KOPT-K1 (cell line): ENCODE results near the gene SPPL2B.

ENCODE experiments used
- H3K27ac ChIP-seq: fragments of 200-600 bp; sonication (generic); 2 replicates; pipeline ENCODE4 v1.5.1; 2016; ENCODE audit warnings: antibody characterized with exemption, mild to moderate bottlenecking, low read depth, low read length; ENCODE audit not compliant: poor library complexity, severe bottlenecking
- H3K36me3 ChIP-seq: fragments of 200-600 bp; sonication (generic); 2 replicates; pipeline ENCODE4 v1.5.1; 2017; ENCODE audit warnings: antibody characterized with exemption, mild to moderate bottlenecking, low read length, moderate library complexity; ENCODE audit not compliant: insufficient read depth
- H3K9me3 ChIP-seq: fragments of 200-600 bp; sonication (generic); 2 replicates; pipeline ENCODE4 v1.5.1; 2017; ENCODE audit warnings: antibody characterized with exemption, low read length, mild to moderate bottlenecking; ENCODE audit not compliant: insufficient read depth, poor library complexity, severe bottlenecking

SPPL2B gene

DNA sequence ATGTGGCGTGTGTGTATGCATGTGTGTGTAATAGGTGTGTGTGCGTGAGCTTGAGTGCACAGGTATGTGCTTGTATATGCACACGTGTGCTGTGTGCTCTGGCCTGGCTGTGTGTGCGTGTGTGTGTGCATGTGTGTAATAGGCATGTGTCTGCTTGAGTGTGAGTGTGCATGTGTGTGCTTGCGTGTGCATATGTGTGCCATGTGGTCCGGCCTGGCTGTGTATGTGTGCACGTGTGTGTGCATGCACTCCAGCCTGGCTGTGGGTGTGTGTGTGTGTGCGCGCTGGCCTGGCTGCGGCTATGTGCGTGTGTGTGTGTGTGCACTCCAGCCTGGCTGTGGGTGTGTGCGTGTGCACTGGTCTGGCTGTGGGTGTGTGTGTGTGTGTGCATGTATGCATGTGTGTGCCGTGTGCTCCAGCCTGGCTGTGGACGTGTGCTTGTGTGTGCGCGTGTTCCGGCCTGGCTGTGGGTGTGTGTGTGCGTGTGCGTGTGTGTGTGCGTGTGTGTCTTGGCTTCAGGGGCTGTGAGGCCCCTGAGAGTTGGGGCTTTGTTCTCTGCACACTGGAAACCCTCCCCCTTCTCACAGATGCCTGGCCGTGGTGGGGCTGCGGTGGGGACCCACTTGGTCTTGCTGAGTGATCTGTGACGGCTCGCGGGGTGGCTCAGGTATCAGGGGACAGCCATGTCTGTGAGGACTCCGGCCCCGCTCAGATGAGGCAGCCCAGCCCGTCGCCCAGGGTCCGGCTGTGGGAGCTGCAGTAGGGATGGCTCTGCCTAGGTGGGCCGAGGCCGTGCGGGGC is 8.2 kb downstream of the SPPL2B start:
- Histone ChIP-seq H3K36me3 (peaks cover 30% of the 10 kb centered on the region), H3K27ac (no peak overlapping the region), H3K9me3 (no peaks in the 10 kb centered on the region)

DNA sequence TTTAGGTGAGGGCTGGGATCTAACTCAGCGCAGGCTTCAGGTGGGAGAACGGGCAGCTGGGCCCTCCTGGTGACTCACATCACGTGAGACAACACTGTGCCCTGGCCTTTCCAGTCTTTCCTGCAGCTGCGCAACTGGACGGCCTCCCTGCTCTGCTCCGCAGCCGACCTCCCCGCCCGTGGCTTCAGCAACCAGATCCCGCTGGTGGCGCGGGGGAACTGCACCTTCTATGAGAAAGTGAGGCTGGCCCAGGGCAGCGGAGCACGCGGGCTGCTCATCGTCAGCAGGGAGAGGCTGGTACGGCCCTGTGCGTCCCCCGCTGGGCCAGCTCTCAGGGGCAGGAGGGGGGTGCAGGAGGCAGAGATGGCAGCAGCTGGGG is 8.8 kb downstream of the SPPL2B start:
- Histone ChIP-seq H3K9me3 (no peaks in the 10 kb centered on the region), H3K36me3 (peaks cover 33% of the 10 kb centered on the region), H3K27ac (no peak overlapping the region)

DNA sequence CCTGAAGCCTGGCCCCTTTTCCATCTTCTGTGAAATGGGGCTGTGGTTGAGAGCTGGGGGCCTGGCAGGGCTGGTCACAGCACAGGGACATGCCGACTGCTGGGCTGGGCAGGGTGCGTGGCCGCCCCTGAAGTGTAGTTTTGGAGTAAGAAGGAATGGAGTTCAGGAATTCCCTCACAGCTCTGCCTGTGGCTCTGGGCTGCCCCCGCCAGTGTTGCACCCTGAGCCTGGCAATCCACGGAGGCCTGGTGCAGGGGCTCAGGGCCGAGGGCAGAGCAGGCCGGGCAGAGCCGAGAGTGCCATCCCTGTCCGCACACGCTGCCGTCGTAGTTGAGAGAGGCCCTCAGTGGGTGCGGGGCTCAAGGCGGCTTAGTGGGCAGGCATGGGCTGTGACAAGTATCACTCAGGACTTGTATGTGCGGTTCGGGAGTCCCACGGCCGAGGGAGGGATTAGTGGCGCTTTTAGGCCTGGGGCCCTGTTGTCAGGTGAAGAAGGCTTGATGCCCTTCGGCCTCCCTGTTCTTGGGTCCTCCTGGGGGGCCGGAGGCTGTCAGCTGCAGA is 9.7 kb downstream of the SPPL2B start:
- no peak overlapping the region for H3K27ac ChIP-seq
- H3K9me3 ChIP-seq: no peaks in the 10 kb centered on the region
- peaks cover 33% of the 10 kb centered on the region for H3K36me3 ChIP-seq

DNA sequence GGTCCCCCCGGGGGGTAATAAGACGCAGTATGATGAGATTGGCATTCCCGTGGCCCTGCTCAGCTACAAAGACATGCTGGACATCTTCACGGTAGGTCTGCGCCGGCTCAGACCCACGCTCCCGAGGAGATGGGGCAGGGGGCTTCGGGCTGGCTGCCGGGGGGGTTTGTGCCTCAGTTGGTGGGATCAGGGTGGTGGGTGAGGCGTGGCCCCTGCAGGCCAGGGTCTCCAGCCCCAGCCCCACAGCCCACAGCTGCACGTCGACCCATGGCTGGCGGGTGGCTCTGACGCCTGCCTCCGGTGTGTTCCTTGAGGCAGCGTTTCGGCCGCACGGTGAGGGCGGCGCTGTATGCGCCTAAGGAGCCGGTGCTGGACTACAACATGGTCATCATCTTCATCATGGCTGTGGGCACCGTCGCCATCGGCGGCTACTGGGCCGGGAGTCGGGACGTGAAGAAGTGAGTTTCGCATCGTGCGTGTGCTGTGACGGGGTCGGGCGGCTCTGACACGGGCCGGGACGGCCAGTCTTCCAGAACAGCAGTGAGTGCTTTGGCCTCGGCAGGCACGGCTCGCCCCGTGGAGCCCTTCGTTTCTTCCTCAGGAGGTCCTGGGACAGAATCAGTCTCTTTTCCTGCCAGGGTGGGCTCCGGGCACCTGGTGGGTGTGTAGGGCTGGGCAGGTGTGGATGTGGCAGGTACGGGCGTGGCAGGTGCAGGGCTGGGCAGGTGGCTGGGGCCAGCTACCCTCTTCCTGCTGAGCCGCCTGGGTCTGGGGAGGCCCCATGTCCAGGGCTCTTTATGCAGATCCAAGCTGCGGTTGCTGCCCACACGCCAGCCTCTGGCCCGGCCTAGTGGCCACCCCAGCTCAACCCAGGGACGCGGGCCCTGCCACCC is 10.5 kb downstream of the SPPL2B start:
- Histone ChIP-seq H3K36me3 (peaks cover 33% of the 10 kb centered on the region), H3K9me3 (no peaks in the 10 kb centered on the region), H3K27ac (no peak overlapping the region)

DNA sequence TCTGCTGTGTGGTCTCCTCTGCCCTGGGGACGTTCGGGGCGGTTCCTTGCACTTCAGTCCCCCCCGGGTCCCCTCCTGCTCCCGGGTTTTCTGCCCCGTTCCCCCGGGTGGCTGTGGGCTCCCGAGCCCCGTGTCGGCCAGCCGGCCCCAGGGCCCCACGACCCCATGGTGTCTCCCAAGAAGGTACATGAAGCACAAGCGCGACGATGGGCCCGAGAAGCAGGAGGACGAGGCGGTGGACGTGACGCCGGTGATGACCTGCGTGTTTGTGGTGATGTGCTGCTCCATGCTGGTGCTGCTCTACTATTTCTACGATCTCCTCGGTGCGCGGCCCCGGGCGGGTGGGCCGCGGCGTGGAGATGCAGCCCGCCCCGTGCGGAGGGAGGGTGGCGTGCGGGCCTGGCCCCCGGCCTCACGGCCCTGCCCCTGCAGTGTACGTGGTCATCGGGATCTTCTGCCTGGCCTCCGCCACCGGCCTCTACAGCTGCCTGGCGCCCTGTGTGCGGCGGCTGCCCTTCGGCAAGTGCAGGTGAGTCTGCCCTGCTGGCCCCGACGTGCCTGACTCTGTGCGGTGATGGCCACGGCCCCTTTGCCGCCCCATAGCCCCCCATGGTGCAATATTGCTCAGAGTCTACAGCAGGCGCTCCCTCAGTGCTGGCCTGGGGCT is 11.3 kb downstream of the SPPL2B start:
- Histone ChIP-seq H3K36me3 (peaks cover 36% of the 10 kb centered on the region), H3K27ac (no peak overlapping the region), H3K9me3 (no peaks in the 10 kb centered on the region)

DNA sequence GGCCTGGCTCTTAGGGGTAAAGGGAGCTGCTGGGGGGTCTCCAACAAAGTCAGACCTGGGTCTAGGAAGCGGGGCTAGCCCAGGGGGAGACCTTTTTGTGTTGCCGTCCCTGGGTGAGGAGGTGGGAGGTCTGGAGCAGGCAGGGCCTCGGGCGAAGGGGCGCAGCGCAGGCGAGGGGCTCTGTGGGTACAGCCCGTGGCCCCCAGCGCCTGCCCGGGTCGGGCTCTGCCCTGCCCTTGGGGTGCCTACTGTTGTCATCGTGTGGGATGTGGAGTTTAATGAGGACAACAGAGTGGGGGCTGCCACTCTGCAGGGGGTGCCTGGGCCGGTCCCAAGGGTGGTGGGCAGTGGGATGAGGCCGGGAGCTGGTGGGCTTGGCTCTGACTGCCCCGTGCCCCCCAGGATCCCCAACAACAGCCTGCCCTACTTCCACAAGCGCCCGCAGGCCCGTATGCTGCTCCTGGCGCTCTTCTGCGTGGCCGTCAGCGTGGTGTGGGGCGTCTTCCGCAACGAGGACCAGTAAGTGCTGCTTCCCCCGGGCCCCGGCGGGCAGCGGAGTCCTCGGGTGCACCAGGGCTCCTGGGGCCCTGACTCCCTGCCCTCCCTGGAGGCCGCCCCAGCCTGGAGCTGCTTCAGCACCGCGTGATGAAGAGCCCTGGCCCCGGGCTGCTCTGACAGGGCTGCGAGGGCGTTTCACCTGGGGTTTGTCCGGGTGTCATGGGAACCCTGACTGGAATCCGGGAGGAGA is 12.2 kb downstream of the SPPL2B start:
- Histone ChIP-seq H3K9me3 (no peaks in the 10 kb centered on the region), H3K27ac (no peak overlapping the region), H3K36me3 (peaks cover 43% of the 10 kb centered on the region)

DNA sequence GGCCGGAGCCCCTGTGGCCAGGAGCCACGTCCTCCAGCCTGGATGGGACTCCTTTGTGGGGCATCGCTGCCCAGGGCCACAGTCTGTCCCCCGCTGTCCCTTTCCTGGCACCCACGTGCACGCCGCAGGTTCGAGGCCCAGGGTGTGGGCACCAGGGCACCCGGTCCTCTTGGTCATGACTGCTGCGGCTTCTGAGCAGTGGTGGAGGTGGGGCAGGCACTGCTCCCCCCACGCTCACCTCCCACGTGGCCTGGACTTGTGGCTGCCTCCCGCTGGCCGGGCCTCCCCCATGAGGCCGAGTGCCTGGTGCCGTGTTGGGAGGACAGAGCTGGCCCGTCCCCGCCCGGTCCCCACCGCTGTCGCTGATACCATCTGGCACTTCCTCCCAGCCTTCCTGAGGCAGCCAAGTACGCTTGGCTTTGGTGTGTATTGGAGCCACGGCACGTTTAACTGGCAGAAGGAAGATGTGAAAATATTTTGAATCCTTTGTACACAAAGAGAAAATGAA is 12.8 kb downstream of the SPPL2B start:
- H3K9me3 ChIP-seq: no peaks in the 10 kb centered on the region
- peaks cover 50% of the 10 kb centered on the region for H3K36me3 ChIP-seq
- no peak overlapping the region for H3K27ac ChIP-seq

DNA sequence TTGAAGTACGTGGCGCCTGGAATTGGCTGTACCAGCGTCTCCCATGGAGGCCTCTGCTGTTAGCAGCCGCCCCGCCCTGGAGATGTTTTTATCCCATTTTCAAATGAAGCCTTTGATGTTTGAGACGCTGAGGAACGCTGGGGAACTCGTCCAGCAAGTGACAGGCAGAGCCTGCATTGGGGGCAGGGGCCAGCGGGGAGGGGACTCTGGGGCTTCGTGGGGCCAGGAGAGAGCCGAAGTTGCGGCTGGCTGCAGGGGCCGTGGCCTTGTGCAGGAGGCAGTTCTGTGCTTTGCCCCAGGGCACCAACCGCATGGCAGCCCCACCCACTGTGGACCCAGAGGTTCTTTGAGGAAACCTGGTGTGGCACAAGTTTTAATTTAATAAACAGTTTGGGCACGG is 13.5 kb downstream of the SPPL2B start:
- H3K36me3 ChIP-seq: peaks cover 56% of the 10 kb centered on the region
- H3K9me3 ChIP-seq: no peaks in the 10 kb centered on the region
- no peak overlapping the region for H3K27ac ChIP-seq

DNA sequence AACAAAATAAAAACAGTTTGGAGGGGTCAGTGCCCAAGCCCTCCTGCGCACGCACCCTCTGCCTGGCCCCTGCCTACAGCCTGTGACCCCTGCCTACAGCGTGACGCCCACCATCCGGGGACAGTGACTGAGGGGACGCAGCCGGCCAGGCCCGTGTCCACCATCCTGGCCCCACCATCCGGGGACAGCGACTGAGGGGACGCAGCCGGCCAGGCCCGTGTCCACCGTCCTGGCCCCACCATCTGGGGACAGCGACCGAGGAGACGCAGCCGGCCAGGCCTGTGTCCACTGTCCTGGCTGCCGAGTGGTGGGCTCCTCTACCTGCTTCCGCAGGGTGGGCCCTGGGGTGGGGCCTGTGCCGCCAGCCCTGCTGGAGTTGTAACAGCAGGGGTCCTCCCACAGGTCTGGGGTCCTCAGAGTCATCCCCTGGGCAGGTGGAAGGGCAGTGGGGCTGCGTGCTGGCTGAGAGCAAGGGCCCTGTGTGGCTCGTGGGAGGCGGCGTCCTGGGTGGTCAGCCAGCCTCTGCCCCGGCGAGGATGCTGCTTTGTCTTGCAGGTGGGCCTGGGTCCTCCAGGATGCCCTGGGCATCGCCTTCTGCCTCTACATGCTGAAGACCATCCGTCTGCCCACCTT is 14.3 kb downstream of the SPPL2B start:
- H3K27ac ChIP-seq: no peak overlapping the region
- peaks cover 56% of the 10 kb centered on the region for H3K36me3 ChIP-seq
- no peaks in the 10 kb centered on the region for H3K9me3 ChIP-seq

DNA sequence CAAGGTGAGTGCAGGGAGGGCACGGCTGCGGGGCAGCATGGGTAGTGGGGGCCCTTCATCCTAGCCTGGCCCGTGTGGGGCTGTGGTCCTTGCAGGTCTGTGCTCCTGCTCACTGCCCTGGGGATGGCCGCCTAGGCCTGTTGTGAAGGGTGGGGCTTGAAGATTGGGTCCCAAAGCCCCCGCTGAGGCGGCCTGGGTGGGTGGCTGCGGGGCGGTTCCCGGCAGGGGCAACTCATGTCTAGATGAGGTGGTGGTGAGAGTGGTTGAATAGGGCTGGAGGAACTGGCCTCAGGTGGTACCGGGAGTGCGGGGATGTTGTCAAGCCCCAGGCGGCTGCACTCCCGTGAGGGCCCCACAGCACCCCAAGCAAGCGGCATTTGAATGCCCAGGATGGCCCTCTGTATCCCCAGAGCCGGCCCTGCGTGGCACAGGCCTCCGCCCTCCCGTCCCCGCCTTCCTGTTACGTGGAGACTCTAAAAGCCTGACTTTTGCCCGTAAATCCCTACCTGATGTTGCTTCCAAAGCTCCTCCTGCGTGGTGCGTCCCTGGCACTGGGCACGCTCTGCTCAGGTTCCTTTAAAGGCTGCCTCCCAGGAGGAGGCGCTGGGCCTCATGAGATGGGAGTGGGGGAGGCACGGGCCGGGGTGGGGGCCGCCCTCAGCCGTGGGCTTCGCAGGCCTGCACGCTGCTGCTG is 15.0 kb downstream of the SPPL2B start:
- H3K9me3 ChIP-seq: no peaks in the 10 kb centered on the region
- H3K36me3 ChIP-seq: peaks cover 56% of the 10 kb centered on the region
- no peak overlapping the region for H3K27ac ChIP-seq

DNA sequence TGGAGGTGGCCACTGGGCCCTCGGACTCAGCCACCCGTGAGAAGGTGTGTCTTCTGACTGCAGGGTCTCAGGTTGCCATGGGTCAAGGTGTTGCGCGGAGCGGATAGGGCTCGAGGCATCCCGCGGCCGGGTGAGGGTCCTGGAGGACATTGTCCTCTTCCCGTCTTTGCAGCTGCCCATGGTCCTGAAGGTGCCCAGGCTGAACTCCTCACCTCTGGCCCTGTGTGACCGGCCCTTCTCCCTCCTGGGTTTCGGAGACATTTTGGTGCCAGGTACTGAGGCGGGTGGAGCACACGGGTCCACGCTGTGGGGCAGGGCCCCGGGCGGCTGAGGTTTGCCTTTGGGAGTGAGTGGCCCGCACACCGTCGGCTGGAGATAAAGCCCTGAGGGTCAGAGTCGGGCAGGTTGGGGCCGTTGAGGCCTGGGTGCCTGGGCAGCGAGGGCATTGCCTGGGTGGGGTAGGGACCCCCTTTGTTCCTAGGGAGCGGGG is 15.9 kb downstream of the SPPL2B start:
- Histone ChIP-seq H3K27ac (no peak overlapping the region), H3K36me3 (peaks cover 60% of the 10 kb centered on the region), H3K9me3 (no peaks in the 10 kb centered on the region)

DNA sequence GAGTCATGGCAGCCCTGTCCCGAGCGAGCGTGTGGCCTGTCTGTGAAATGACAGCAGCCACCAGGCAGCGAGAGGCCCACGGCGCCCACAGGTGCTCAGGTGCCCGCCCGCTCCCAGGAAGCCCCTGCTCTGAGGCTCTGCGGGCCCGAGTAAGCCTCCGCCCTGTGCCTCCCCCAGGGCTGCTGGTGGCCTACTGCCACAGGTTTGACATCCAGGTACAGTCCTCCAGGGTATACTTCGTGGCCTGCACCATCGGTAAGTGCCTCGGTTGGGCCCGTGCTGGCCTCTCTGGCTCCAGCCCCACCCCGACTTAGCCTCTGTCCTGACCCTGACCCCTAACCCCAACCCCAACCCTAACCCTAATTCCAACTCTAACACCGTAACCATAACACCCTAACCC is 16.6 kb downstream of the SPPL2B start:
- Histone ChIP-seq H3K27ac (no peak overlapping the region), H3K9me3 (no peaks in the 10 kb centered on the region), H3K36me3 (peaks cover 59% of the 10 kb centered on the region)
